ENCODE measurements around the gene TMBIM4. TPM values are rescaled to one million over a fixed set of nuclear protein-coding genes. Genes with fewer than 3 reads are reported as not detected.

TMBIM4 gene
- total RNA-seq, 1 donor from 2014 or later = 79.5 TPM

- DNase-seq (ENCODE audit: low spot score) = no peak
- intact Hi-C loops (cut with DNase I) = no loop called here
These were observed 54.7 kb downstream of the TMBIM4 start for GRCh38 chr12:66115071-66115600.

DNA sequence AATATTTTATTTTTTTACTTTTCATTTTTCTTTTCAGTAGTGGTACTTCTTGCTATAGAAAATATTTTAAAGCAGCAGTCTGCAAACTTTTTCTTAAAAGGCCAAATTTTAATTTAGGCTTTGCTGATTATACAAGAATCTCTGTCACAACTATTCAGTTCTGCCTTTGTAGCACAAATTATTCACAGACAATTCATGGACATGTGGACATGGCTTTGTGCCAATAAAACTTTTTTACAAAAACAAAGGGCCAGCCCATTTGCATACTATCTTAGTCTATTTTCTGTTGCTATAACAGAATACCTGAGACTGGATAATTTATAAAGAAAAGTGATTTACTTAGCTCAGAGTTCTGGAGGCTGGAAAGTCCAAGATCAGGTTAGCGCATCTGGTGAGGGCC, 56.3 kb downstream of the TMBIM4 start:
- no peak for DNase-seq (ENCODE audit: low spot score)
- intact Hi-C loops (cut with DNase I) = no loop called here

- intact Hi-C loops (cut with DNase I) = no loop called here
- no peak for DNase-seq (ENCODE audit: low spot score)
These were observed 58.2 kb downstream of the TMBIM4 start for GRCh38 chr12:66111605-66112004.

- intact Hi-C loops (cut with DNase I) = no loop called here
- no peak for DNase-seq (ENCODE audit: low spot score)
These were observed 60.7 kb downstream of the TMBIM4 start for GRCh38 chr12:66109056-66109455.

DNA sequence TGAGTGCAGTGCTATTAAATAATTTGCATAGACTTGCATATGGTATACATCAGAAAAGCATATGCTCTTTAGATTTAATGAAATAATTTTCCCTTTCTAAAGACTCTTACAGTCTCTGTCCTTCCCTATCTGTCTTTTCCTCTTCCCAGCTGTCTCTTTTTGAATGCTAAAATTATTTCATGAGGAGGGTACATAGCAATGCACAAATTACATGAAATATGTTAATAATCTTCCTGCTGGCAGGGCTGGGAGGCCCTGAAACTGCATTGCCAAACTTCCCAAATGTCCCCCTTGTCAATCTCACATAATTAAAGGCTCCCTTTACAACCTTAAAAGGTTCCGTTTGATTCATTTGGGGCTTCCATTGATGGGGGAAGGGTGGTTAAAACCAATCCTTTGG, 61.4 kb downstream of the TMBIM4 start:
- intact Hi-C loops (cut with DNase I) = no loop called here
- DNase-seq (ENCODE audit: low spot score) = no peak

DNA sequence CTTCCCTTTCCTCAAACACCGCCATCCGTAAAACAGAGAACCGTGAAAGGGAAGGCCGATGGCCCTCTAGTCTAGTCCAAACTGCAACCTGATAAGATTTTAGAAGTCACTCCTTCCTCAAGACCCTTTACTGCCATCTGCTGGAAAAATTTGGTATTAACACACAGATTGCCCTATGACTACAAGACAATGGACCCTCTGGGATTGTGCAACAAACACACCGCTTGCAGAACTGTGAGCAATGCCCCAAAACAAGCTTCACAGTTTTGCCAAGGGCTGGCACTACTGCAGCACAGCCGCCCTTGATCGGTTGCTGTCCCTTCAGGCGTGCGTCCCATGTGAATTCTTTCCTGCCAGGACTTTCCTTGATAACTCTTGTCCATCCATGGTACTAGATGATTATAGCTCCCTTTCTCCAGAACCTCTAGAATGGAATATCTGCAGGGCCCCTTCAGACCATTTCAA, 62.3 kb downstream of the TMBIM4 start:
- no peak for DNase-seq (ENCODE audit: low spot score)
- intact Hi-C loops (cut with DNase I) = no loop called here

DNA sequence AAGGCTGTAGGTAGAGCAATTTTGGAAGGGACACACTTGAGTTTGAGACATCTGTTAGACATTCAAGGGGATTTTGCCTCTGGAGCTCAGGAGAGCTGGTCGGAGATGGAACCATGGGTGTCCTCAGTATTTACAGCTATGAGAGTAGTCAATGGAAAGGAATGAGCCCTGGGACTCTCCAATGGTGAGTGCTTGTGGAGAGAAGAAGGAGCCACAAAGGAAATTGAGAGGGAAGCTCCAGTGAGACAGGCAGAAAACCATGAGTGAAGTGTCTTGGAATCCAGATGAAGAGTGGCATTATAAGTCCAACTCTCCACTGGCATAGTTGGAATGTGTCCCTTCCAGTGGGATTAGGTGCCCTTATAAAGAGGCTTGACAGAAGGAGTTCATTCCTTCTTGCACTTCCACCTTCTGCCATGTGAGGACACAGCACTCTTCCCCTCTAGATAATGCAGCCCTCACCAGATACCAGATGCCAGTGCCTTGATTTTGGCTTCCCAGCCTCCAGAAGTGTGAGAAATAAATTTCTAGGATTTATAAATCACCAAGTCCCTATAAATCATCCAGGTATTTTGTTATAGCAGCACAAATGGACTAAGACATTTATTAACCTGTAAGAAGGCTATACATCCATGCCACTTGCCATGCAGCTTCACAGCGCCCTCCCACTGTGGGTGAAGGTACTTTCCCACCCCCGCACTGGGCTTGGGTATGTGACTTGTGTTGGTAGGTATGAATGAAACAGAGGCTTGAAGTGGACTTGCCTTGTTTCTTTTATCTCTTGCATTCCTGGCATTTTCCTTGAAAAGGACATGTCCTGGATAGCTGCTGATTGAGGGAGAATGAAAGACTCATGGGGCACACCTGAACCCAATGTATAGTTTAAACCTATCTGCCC, 66.5 kb downstream of the TMBIM4 start:
- intact Hi-C loops (cut with DNase I) = no loop called here
- no peak for DNase-seq (ENCODE audit: low spot score)

DNA sequence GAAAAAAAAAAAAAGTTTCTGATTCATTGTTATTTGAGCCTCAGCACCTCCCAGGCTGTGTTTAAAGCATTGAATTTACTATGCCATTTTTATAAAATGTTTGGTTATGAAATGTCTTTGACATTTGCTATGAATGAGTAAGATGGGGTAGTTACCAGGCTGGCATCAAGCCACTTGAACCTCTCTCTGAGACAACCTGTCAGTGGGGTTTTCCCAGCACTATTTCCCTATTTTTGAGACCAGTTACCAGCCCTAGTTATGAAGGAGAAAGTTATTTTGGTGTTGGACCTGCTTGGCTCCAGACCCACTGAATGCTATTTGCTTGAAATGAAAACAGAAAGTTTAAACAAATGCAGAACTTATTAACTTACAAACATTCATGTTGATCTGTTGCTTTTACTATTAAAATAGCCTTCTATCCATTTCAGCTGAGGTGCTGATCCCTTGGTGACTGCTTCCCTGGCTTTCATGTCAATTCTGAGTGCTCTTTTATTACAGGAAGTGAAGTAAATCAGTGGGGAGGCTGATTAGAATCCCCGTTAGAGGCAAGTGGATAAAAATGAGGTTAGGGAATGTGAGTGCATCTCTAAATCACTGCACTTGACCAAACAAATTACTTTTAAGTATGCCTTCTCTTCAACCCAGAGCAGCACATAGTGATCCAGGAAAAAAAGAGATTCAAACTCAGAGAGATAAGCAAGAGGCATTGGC, 77.1 kb downstream of the TMBIM4 start:
- intact Hi-C loops (cut with DNase I) = no loop called here
- no peak for DNase-seq (ENCODE audit: low spot score)

GRCh38 chr12:66090157-66090556, 79.6 kb downstream of the TMBIM4 start:
- intact Hi-C loops (cut with DNase I) = no loop called here
- DNase-seq (ENCODE audit: low spot score) = no peak

GRCh38 chr12:66087365-66087943, 82.3 kb downstream of the TMBIM4 start:
- intact Hi-C loops (cut with DNase I) = loop anchor here (5.0 kb wide), 2 partner anchors 485 to 530 kb away; no protein-coding TSS in a partner anchor
- no peak for DNase-seq (ENCODE audit: low spot score)

GRCh38 chr12:66085998-66086397, 83.8 kb downstream of the TMBIM4 start:
- intact Hi-C loops (cut with DNase I) = loop anchor here (5.0 kb wide), 2 partner anchors 484 to 529 kb away; no protein-coding TSS in a partner anchor
- DNase-seq (ENCODE audit: low spot score) = no peak

Other genes starting within 250 kb of the TMBIM4 start
- gene LLPH, start 39.2 kb downstream of the TMBIM4 start, total RNA-seq = 25.4 TPM
- gene IRAK3, start 19.2 kb upstream of the TMBIM4 start, total RNA-seq = 3.2 TPM
- gene HELB, start 132.5 kb upstream of the TMBIM4 start, total RNA-seq = 1.6 TPM